HUES6 (cell line): ENCODE results near the gene CTNNA1.

Source experiments
- H3K27ac ChIP-seq: 2 replicates; pipeline ENCODE4 v1.7.0; 2013; ENCODE audit warnings: low read depth, mild to moderate bottlenecking, low read length, inconsistent platforms
- H3K27me3 ChIP-seq: 2 replicates; pipeline ENCODE4 v1.6.1; 2013; ENCODE audit warnings: low read length; ENCODE audit not compliant: control insufficient read depth, insufficient read depth
- H3K36me3 ChIP-seq: 2 replicates; pipeline ENCODE4 v1.6.1; 2013; ENCODE audit warnings: low read length; ENCODE audit not compliant: control insufficient read depth, insufficient read depth
- H3K4me1 ChIP-seq: 2 replicates; pipeline ENCODE4 v1.6.1; 2013; ENCODE audit warnings: low read length; ENCODE audit not compliant: control insufficient read depth, insufficient read depth
- H3K4me3 ChIP-seq: 2 replicates; pipeline ENCODE4 v1.5.1; 2013; ENCODE audit warnings: low read depth, low read length
- H3K9ac ChIP-seq: one replicate; pipeline ENCODE4 v1.6.1; 2013; ENCODE audit warnings: mild to moderate bottlenecking, low read length
- H3K9me3 ChIP-seq: 2 replicates; pipeline ENCODE4 v1.6.1; 2013; ENCODE audit warnings: low read depth, low read length; ENCODE audit not compliant: control insufficient read depth, insufficient read depth

The CTNNA1 gene

GRCh38 chr5:138972230-138972629 is 219.0 kb downstream of the CTNNA1 start:
- peaks cover 5% of the 10 kb centered on the region for H3K4me1 ChIP-seq
- no peaks in the 10 kb centered on the region; the same call in 1 of the 2 replicates for H3K27me3 ChIP-seq
- no peak overlapping the region for H3K27ac ChIP-seq
- H3K9ac ChIP-seq: no peak overlapping the region
- no peaks in the 10 kb centered on the region for H3K9me3 ChIP-seq
- H3K4me3 ChIP-seq: no peak overlapping the region
- no peaks in the 10 kb centered on the region for H3K36me3 ChIP-seq

- no peak overlapping the region for H3K4me3 ChIP-seq
- no peaks in the 10 kb centered on the region for H3K36me3 ChIP-seq
- no peaks in the 10 kb centered on the region; the same call in 1 of the 2 replicates for H3K27me3 ChIP-seq
- H3K9me3 ChIP-seq: no peaks in the 10 kb centered on the region
- H3K4me1 ChIP-seq: peaks cover 5% of the 10 kb centered on the region; the same call in 1 of the 2 replicates
- no peak overlapping the region for H3K27ac ChIP-seq
- no peak overlapping the region for H3K9ac ChIP-seq
Measured at GRCh38 chr5:138972836-138973235, 219.6 kb downstream of the CTNNA1 start.

GRCh38 chr5:138974227-138975063 is 221.2 kb downstream of the CTNNA1 start:
- Histone ChIP-seq H3K27ac (no peak overlapping the region), H3K36me3 (no peaks in the 10 kb centered on the region), H3K9me3 (no peaks in the 10 kb centered on the region), H3K27me3 (no peaks in the 10 kb centered on the region; the same call in 1 of the 2 replicates), H3K4me3 (no peak overlapping the region), H3K4me1 (peaks cover 11% of the 10 kb centered on the region), H3K9ac (no peak overlapping the region)

GRCh38 chr5:138975098-138975847 is 222.0 kb downstream of the CTNNA1 start:
- Histone ChIP-seq H3K9me3 (no peaks in the 10 kb centered on the region), H3K27ac (no peak overlapping the region), H3K36me3 (no peaks in the 10 kb centered on the region), H3K9ac (no peak overlapping the region), H3K4me1 (peaks cover 11% of the 10 kb centered on the region), H3K4me3 (no peak overlapping the region), H3K27me3 (no peaks in the 10 kb centered on the region)

GRCh38 chr5:138978080-138978479 is 224.9 kb downstream of the CTNNA1 start:
- Histone ChIP-seq H3K27me3 (no peaks in the 10 kb centered on the region), H3K36me3 (no peaks in the 10 kb centered on the region), H3K4me1 (peaks cover 11% of the 10 kb centered on the region), H3K27ac (no peak overlapping the region), H3K4me3 (no peak overlapping the region), H3K9ac (no peak overlapping the region), H3K9me3 (no peaks in the 10 kb centered on the region)

GRCh38 chr5:138978581-138978980 is 225.4 kb downstream of the CTNNA1 start:
- Histone ChIP-seq H3K27ac (no peak overlapping the region), H3K36me3 (no peaks in the 10 kb centered on the region), H3K4me3 (no peak overlapping the region), H3K9ac (no peak overlapping the region), H3K27me3 (no peaks in the 10 kb centered on the region), H3K4me1 (peaks cover 11% of the 10 kb centered on the region), H3K9me3 (no peaks in the 10 kb centered on the region)

GRCh38 chr5:138979684-138980280 is 226.6 kb downstream of the CTNNA1 start:
- Histone ChIP-seq H3K36me3 (no peaks in the 10 kb centered on the region), H3K27ac (no peak overlapping the region), H3K27me3 (no peaks in the 10 kb centered on the region), H3K4me1 (peaks cover 6% of the 10 kb centered on the region), H3K4me3 (no peak overlapping the region), H3K9me3 (no peaks in the 10 kb centered on the region), H3K9ac (no peak overlapping the region)

- no peak overlapping the region for H3K27ac ChIP-seq
- no peaks in the 10 kb centered on the region for H3K36me3 ChIP-seq
- no peaks in the 10 kb centered on the region for H3K9me3 ChIP-seq
- H3K4me3 ChIP-seq: no peak overlapping the region
- H3K4me1 ChIP-seq: peaks cover 6% of the 10 kb centered on the region
- H3K9ac ChIP-seq: no peak overlapping the region
- H3K27me3 ChIP-seq: no peaks in the 10 kb centered on the region
Measured at GRCh38 chr5:138980441-138980840, 227.2 kb downstream of the CTNNA1 start.

- H3K9me3 ChIP-seq: no peaks in the 10 kb centered on the region
- peaks cover 6% of the 10 kb centered on the region for H3K4me1 ChIP-seq
- H3K4me3 ChIP-seq: no peak overlapping the region
- no peaks in the 10 kb centered on the region for H3K36me3 ChIP-seq
- H3K27ac ChIP-seq: no peak overlapping the region
- no peak overlapping the region for H3K9ac ChIP-seq
- H3K27me3 ChIP-seq: no peaks in the 10 kb centered on the region
Measured at GRCh38 chr5:138981131-138981530, 227.9 kb downstream of the CTNNA1 start.

- Histone ChIP-seq H3K27me3 (no peaks in the 10 kb centered on the region), H3K9me3 (no peaks in the 10 kb centered on the region), H3K4me3 (no peak overlapping the region), H3K27ac (no peak overlapping the region), H3K9ac (no peak overlapping the region), H3K36me3 (no peaks in the 10 kb centered on the region), H3K4me1 (peaks cover 6% of the 10 kb centered on the region)
Measured at GRCh38 chr5:138981586-138981985, 228.4 kb downstream of the CTNNA1 start.

- Histone ChIP-seq H3K27ac (no peak overlapping the region), H3K9me3 (no peaks in the 10 kb centered on the region), H3K4me3 (no peak overlapping the region), H3K9ac (no peak overlapping the region), H3K36me3 (no peaks in the 10 kb centered on the region), H3K4me1 (no peaks in the 10 kb centered on the region), H3K27me3 (no peaks in the 10 kb centered on the region)
Measured at GRCh38 chr5:138983984-138984383, 230.8 kb downstream of the CTNNA1 start.
